GM12874 (cell line): ENCODE data around the gene PRKAR1A.

Experiments used
- TF ChIP-seq, protein P1 (sequence below): IDR thresholded peaks from 2 replicates; pipeline ENCODE4 v1.5.1; 2011; ENCODE audit warnings: low read depth, mild to moderate bottlenecking, control low read depth, low read length, moderate library complexity; ENCODE audit not compliant: insufficient read depth

PRKAR1A gene

DNA sequence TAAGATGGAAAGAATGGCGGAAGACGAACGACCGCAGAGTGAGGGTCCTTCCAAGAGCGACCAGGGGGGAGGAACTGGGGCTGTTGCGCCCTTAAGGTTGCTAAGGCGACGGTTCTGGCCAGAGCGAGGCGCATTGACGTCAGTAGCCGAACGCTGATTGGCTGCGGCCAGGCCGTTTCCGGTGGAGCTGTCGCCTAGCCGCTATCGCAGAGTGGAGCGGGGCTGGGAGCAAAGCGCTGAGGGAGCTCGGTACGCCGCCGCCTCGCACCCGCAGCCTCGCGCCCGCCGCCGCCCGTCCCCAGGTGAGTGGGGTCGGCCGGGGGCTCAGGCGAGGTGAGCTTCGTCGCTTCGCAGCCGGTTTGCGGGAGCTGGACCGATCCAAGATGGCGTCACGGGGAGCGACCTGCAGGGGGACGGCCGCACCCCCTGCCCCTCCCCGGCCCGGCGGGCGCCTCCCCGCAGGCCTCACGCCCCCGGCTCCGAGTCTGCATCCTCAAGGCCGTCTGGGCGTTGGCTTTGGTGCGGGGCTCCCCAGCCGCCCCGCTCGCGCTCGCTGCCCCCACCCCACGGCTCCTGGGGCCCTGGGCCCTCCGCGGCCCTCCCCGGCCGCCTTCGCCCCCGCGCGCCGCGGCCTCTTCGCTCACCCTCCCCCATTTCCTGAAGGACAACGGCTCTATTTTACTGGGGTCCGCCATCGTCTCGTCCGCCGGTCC is at the start of gene PRKAR1A:
Gene PRKAR1A, plus strand, starts transcription at position 184 of the 713 bp plus-strand sequence. CDS start 2,970 bp downstream, outside the sequence.
- TF ChIP-seq, protein P1, sequence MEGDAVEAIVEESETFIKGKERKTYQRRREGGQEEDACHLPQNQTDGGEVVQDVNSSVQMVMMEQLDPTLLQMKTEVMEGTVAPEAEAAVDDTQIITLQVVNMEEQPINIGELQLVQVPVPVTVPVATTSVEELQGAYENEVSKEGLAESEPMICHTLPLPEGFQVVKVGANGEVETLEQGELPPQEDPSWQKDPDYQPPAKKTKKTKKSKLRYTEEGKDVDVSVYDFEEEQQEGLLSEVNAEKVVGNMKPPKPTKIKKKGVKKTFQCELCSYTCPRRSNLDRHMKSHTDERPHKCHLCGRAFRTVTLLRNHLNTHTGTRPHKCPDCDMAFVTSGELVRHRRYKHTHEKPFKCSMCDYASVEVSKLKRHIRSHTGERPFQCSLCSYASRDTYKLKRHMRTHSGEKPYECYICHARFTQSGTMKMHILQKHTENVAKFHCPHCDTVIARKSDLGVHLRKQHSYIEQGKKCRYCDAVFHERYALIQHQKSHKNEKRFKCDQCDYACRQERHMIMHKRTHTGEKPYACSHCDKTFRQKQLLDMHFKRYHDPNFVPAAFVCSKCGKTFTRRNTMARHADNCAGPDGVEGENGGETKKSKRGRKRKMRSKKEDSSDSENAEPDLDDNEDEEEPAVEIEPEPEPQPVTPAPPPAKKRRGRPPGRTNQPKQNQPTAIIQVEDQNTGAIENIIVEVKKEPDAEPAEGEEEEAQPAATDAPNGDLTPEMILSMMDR: no peak

DNA sequence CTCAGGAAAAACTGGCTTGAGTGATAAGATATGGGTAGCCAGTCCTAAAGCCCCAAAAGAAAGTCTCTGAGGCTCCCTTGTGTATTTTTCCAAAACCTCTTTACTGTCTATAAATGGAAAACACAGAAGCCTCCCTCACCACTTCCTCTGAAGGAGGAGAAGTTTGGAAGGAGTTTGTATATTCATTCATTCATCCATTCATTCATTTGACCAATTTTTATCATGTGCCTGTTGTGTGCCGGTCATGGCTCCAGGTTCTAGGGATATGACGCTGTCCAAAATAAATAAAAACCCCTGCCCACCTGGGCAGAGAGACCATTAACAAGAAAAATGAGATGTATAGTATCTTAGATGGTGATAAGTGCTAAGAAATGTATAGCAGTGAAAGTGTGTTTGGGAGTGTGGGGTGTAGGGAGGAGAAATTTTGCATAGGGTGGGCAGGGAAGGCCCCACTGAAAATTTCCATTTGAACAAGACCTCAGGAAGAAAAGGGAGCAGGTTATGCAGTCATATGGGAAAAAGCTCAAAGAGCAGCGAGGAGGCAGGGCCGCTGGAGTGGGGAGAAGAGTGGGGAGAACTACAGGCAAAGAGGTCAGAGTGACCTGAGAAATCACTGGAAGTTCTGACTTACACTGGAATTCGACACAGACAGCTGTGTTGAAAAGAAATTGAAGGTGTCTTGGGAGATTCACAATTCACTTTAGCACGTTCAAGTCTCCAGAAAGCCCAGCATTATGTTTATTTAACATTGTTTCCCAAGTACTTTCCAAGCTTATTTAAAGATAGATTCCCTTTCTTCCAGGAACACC is 48.8 kb upstream of the PRKAR1A start:
- TF ChIP-seq, protein P1: no peak

DNA sequence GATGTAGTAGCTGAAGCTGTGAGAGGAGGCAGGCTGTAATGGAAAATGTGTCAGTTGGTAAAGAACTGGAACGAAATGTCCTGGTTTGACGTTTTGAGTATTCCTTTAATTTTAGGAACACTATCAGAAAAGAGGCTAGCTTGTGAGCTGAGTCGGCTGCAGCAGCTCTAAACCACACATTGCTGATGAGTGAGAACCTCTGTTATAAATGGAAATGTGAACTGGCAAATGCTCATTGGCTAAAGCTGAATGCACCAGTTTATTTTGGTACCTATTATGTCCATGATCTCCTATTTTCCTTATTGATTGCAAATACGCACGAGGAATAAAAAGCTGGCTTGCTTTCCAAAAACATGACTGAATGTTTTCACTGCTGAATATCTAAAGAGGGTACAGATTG is 43.9 kb upstream of the PRKAR1A start:
- TF ChIP-seq, protein P1: no peak

DNA sequence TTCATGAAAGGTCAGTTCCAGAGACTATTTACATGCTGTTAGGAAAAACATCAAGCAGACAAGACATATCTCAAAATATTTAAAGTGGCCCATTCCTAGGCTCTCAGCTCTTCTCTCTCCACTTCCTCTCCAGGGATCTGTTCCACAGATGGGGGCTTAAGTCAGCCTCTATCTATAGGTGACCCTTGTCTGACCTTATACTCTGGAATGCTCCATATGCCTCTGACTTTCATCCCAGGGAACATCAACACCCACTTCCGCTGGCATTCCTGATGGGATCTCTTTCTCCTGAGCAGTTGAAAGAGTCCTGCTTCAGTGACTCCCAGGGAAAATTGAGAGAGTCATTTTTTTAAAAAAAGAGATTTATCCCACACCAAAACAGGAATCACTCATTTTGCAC is 43.4 kb upstream of the PRKAR1A start:
- TF ChIP-seq, protein P1: no peak

DNA sequence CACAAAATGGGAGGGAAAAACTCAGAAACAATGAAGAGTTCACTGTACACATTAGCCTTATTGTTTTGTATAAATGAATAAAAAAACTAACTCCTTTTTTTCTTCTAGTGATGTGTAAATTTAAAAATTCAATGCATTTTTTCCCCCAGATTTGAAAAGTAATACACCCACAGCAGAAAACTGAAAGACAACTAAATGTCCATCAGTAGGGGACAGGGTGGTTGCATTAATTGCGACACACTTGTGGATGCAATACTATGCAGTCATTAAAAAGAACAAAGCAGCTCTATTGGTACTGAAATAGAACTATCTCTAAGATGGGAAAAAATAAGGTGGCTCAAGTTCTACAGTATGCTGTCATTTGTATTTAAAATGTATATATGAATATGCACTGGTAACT is 41.3 kb upstream of the PRKAR1A start:
- TF ChIP-seq, protein P1: no peak

DNA sequence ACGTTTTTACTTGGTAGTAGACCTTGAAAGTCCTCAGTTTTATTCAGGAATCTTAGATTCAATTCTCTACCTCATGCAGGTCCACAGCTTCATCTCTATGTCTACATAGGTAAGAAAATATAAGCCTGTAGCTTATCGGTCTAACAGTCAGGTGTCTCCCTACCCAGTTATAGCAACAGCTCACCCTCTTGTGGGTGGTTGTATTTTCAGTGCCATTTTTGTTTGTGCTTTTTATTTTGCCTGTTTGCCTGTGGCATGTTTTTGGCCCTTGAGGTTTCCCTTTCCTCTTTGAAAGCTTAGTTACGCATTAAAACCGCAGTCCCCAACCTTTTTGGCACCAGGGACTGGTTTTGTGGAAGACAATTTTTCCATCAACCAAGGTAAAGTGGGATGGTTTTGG is 31.3 kb upstream of the PRKAR1A start:
- TF ChIP-seq, protein P1: no peak

DNA sequence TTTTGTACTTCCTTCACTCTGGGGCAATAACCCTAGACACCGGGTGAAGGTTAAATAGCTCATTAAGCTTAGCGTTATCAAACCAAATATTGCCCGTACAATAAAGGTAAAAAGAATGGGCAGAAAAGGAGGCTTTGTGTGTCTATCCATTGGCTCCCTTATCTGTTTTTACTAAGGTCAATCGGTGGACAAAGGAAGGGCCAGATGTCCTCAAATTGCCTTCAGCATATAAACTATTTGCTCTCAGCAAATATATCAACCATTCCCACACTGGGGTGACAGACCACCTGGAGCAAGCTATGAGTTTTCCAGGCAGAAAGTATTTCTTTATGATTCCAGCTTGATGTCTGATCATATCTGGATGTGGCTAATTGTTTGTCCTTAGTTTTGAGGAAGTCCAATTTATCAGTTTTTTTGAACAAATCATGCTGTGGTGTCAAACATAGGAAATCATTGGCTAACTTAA is 29.6 kb upstream of the PRKAR1A start:
- TF ChIP-seq, protein P1: no peak
